Endothelial cell of umbilical vein (primary cell): ENCODE results near the gene COPS2. TPM values are rescaled to one million over a fixed set of nuclear protein-coding genes. Genes with fewer than 3 reads are reported as not detected.

ENCODE experiments used
- BruUV-seq: library from RNA; stranded (reverse); fragments of 400-500 nt; replicated peaks from 2 replicates; lab custom pipeline; 2021; lab: Mats Ljungman, UMichigan
- CTCF ChIA-PET: fragments of 300-600, 350-600 bp; sonication (Branson Sonifier 250); formaldehyde crosslinking; loops from one replicate; lab custom pipeline; 2021; ENCODE audit warnings: antibody characterized with exemption, inconsistent platforms; lab: Charles Lee
- POLR2A ChIA-PET: fragments of 300-600, 350-600 bp; sonication (Branson Sonifier 250); formaldehyde crosslinking; loops from one replicate; lab custom pipeline; 2021; ENCODE audit warnings: antibody characterized with exemption, inconsistent platforms; lab: Charles Lee
- DNase-seq: peaks from one replicate; pipeline ENCODE4 v3.0.0-alpha.2; 2011; ENCODE audit warnings: low read depth, low spot score
- FAIRE-seq: peaks from 2 replicates; lab custom pipeline; 2011; peaks lifted over from hg19 to GRCh38; lab: Jason Lieb, UNC
- H2AFZ ChIP-seq: 2 replicates; pipeline ENCODE4 v1.6.0; 2012; ENCODE audit warnings: low read depth, low read length, control low read depth, inconsistent platforms
- H3K27ac ChIP-seq: 2 replicates; pipeline ENCODE4 v1.5.1; 2011; ENCODE audit warnings: low read depth, mild to moderate bottlenecking, control low read depth, low read length, moderate library complexity; ENCODE audit not compliant: insufficient read depth
- H3K27me3 ChIP-seq, 2 experiments: 2 replicates each; pipeline versions ENCODE4 v1.6.0 to v1.6.1; 2011; ENCODE audit warnings: low read length in 2 of 2, mixed read lengths in 1 of 2; ENCODE audit not compliant: control insufficient read depth in 2 of 2, insufficient read depth in 2 of 2
- H3K36me3 ChIP-seq, 2 experiments: 2 replicates in 1 of 2; 3 replicates in 1 of 2; pipeline ENCODE4 v1.5.1; 2011; ENCODE audit warnings: low read length in 2 of 2, mild to moderate bottlenecking in 1 of 2, moderate library complexity in 1 of 2; ENCODE audit not compliant: control insufficient read depth in 2 of 2, insufficient read depth in 2 of 2; ENCODE audit errors: extremely low read depth in 1 of 2
- H3K4me1 ChIP-seq: 3 replicates; pipeline ENCODE4 v1.5.1; 2011; ENCODE audit warnings: mild to moderate bottlenecking, low read length; ENCODE audit not compliant: control insufficient read depth, insufficient read depth; ENCODE audit errors: extremely low read depth
- H3K4me2 ChIP-seq: 2 replicates; pipeline ENCODE4 v1.6.1; 2011; ENCODE audit warnings: low read length, control low read depth, mixed read lengths; ENCODE audit not compliant: insufficient read depth
- H3K4me3 ChIP-seq, 3 experiments: fragments of 200-600 bp in 1 of 3; sonication (generic), shearing (Covaris generic) in 1 of 3; replicated peaks in 1 of 3; 2 replicates each; pipeline ENCODE4 v1.5.1; 2011 to 2016; ENCODE audit warnings: control low read depth in 3 of 3, low read length in 3 of 3, mild to moderate bottlenecking in 2 of 3, inconsistent platforms in 1 of 3, low read depth in 1 of 3, moderate library complexity in 1 of 3; ENCODE audit not compliant: insufficient read depth in 1 of 3
- H3K79me2 ChIP-seq: 2 replicates; pipeline ENCODE4 v1.6.0; 2012; ENCODE audit warnings: low read length, inconsistent platforms; ENCODE audit not compliant: control insufficient read depth, insufficient read depth
- H3K9ac ChIP-seq: replicated peaks from 2 replicates; pipeline ENCODE3; 2011; ENCODE audit warnings: low read length, control low read depth; ENCODE audit not compliant: insufficient read depth; ENCODE audit errors: extremely low read depth
- H3K9me1 ChIP-seq: replicated peaks from 3 replicates; pipeline ENCODE4 v1.6.0; 2011; ENCODE audit warnings: mild to moderate bottlenecking, low read length; ENCODE audit not compliant: control insufficient read depth, insufficient read depth; ENCODE audit errors: extremely low read depth
- H3K9me3 ChIP-seq: replicated peaks from 2 replicates; pipeline ENCODE4 v1.5.1; 2012; ENCODE audit warnings: low read length, inconsistent platforms; ENCODE audit not compliant: control insufficient read depth, insufficient read depth
- H4K20me1 ChIP-seq: replicated peaks from 2 replicates; pipeline ENCODE3; 2011; ENCODE audit warnings: mild to moderate bottlenecking, low read length; ENCODE audit not compliant: control insufficient read depth, insufficient read depth; ENCODE audit errors: extremely low read depth
- EZH2 ChIP-seq: IDR thresholded peaks from 2 replicates; pipeline ENCODE4 v1.6.1; 2012; ENCODE audit warnings: borderline replicate concordance, low read depth, mild to moderate bottlenecking, moderate library complexity, low read length, inconsistent platforms; ENCODE audit not compliant: severe bottlenecking
- FOS ChIP-seq: IDR thresholded peaks from 2 replicates; pipeline ENCODE4 v1.6.1; 2011; ENCODE audit warnings: mild to moderate bottlenecking, low read length, moderate library complexity, borderline replicate concordance; ENCODE audit not compliant: insufficient read depth
- GATA2 ChIP-seq: IDR thresholded peaks from 2 replicates; pipeline ENCODE4 v1.7.0; 2011; ENCODE audit warnings: low read depth, mild to moderate bottlenecking, moderate library complexity, mixed read lengths, low read length; ENCODE audit not compliant: insufficient read length, insufficient read depth
- JUN ChIP-seq: IDR thresholded peaks from 2 replicates; pipeline ENCODE4 v1.6.1; 2011; ENCODE audit warnings: borderline replicate concordance, low read depth; ENCODE audit not compliant: insufficient read length, insufficient read depth
- MYC ChIP-seq: IDR thresholded peaks from one replicate; pipeline ENCODE4 v1.6.1; 2011; ENCODE audit warnings: mild to moderate bottlenecking, low read depth, low read length
- POLR2A ChIP-seq: IDR thresholded peaks from 2 replicates; pipeline ENCODE4 v1.6.1; 2012; ENCODE audit warnings: low read depth, mild to moderate bottlenecking, control low read depth, low read length
- POLR2AphosphoS5 ChIP-seq: IDR thresholded peaks from 2 replicates; pipeline ENCODE4 v1.6.1; 2012; ENCODE audit warnings: low read depth, mild to moderate bottlenecking, control low read depth, low read length, moderate library complexity; ENCODE audit not compliant: insufficient read depth
- dilution Hi-C: fragments of 300-500 bp; cut with MboI; formaldehyde crosslinking; loops from one replicate; pipeline ENCODE4 v1.15.0; 2019; ENCODE audit warnings: low sequenced_read_pairs; ENCODE audit not compliant: extremely low pct_ligation_motif_present
- intact Hi-C: fragments of 100-400 bp; cut with micrococcal nuclease; formaldehyde crosslinking; loops from one replicate; pipeline ENCODE4 v1.10.0; 2022
- polyA plus RNA-seq, 4 experiments: library from polyadenylated mRNA; depleted of rRNA in 3 of 4; stranded (reverse) in 3 of 4; unstranded in 1 of 4; fragments of >200 nt; gene quantifications; 2 replicates each; pipeline versions ENCODE4 v1.2.1 to v1.2.3, GENCODE V29; 2011 to 2012; ENCODE audit warnings: missing spikeins in 1 of 4
- total RNA-seq: library from RNA; stranded (reverse); gene quantifications from 2 replicates; pipeline ENCODE4 v1.2.3, GENCODE V29; 2021
- TF ChIP-seq, protein P1 (sequence below), 2 donors: IDR thresholded peaks; 1 replicate in 1 of 2; 2 replicates in 1 of 2; pipeline ENCODE4 v1.5.1; 2011; ENCODE audit warnings: low read length in 2 of 2, mild to moderate bottlenecking in 2 of 2, moderate library complexity in 2 of 2, control low read depth in 1 of 2, inconsistent platforms in 1 of 2, low read depth in 1 of 2; ENCODE audit not compliant: insufficient read depth in 1 of 2; ENCODE audit errors: extremely low read depth in 1 of 2
- TF ChIP-seq, protein P2 (sequence below): IDR thresholded peaks from 2 replicates; pipeline ENCODE4 v1.6.1; 2011; ENCODE audit not compliant: insufficient read depth, insufficient read length

COPS2 gene
- total and polyA plus RNA-seq, 2 donors (not counting 3 experiments of a cell fraction or from before 2014, with no cell fraction given), result 20.2 to 79.3 TPM

DNA sequence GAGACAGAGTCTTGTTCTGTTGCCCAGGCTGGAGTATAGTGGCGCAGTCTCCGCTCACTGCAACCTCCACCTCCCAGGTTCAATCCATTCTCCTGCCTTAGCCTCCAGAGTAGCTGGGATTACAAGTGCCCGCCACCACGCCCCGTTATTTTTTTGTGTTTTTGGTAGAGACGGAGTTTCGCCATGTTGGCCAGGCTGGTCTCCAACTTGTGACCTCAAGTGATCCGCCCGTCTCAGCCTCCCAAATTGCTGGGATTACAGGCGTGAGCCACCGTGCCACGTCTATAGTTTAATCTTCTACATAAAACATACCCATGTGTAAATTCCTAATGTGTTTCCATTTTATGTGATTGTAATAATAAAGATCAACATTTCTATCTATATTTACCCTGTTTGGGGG, 16.4 kb upstream of the COPS2 start:
- intact Hi-C loops (loop anchor here (5.0 kb wide), 1 partner anchor 451 kb away; the partner anchor contains the start of genes DTWD1 and FAM227B), dilution Hi-C loops (no loop called here)
- Histone ChIP-seq H3K27me3 (no peaks in the 10 kb centered on the region), H3K4me3 (no peak overlapping the region), H4K20me1 (no peaks in the 10 kb centered on the region), H2AFZ (no peak overlapping the region), H3K79me2 (peaks cover 23% of the 10 kb centered on the region), H3K9me3 (no peaks in the 10 kb centered on the region), H3K9ac (no peak overlapping the region), H3K36me3 (no peaks in the 10 kb centered on the region), H3K4me1 (peaks cover 10% of the 10 kb centered on the region), H3K9me1 (no peaks in the 10 kb centered on the region), H3K27ac (no peak overlapping the region), H3K4me2 (no peak overlapping the region)
- no TSS peak for BruUV-seq
- CTCF ChIA-PET, result interaction anchor here (0.7 kb wide), 1 partner anchor 712 kb away, joined by 3 read pairs; no protein-coding TSS in a partner anchor
- DNase-seq (no peak), FAIRE-seq (no peak)
- TF ChIP-seq POLR2AphosphoS5, result no peak
- TF ChIP-seq MYC, result no peak
- TF ChIP-seq JUN, result no peak
- TF ChIP-seq EZH2, result no peak
- no peak for TF ChIP-seq GATA2
- no peak for TF ChIP-seq POLR2A
- no peak for TF ChIP-seq FOS
- TF ChIP-seq, protein P1, sequence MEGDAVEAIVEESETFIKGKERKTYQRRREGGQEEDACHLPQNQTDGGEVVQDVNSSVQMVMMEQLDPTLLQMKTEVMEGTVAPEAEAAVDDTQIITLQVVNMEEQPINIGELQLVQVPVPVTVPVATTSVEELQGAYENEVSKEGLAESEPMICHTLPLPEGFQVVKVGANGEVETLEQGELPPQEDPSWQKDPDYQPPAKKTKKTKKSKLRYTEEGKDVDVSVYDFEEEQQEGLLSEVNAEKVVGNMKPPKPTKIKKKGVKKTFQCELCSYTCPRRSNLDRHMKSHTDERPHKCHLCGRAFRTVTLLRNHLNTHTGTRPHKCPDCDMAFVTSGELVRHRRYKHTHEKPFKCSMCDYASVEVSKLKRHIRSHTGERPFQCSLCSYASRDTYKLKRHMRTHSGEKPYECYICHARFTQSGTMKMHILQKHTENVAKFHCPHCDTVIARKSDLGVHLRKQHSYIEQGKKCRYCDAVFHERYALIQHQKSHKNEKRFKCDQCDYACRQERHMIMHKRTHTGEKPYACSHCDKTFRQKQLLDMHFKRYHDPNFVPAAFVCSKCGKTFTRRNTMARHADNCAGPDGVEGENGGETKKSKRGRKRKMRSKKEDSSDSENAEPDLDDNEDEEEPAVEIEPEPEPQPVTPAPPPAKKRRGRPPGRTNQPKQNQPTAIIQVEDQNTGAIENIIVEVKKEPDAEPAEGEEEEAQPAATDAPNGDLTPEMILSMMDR (IDR thresholded peaks at IDR 0.05; ENCODE audit: extremely low read depth in 1 of 2, insufficient read depth in 1 of 2, low read depth in 1 of 2, low read length in 2 of 2), result no peak
- TF ChIP-seq, protein P2, sequence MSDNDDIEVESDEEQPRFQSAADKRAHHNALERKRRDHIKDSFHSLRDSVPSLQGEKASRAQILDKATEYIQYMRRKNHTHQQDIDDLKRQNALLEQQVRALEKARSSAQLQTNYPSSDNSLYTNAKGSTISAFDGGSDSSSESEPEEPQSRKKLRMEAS, result no peak
- POLR2A ChIA-PET, result no interaction called here
